PC-3 (cell line): ENCODE results near the gene CYB561D2. TPM values are rescaled to one million over a fixed set of nuclear protein-coding genes. Genes with fewer than 3 reads are reported as not detected.
A peak's percentile ranks its signal among the peaks of the same experiment; 100 is the strongest.

Experiments used
- ATAC-seq: fragments of 200-7000 bp; cut with Tn5 transposase; 2 replicates; pipeline ENCODE4 v1.9.1; 2020; ENCODE audit warnings: mild to moderate bottlenecking, moderate library complexity
- BruUV-seq: library from RNA; stranded (reverse); fragments of 400-500 nt; replicated peaks from 2 replicates; lab custom pipeline; 2021; lab: Mats Ljungman, UMichigan
- CTCF ChIA-PET: fragments of 300-600 bp; sonication (Branson Sonifier 250); formaldehyde crosslinking; loops from one replicate; lab custom pipeline; 2022; ENCODE audit warnings: antibody characterized with exemption; lab: Charles Lee
- POLR2A ChIA-PET: fragments of 300-600 bp; sonication (Branson Sonifier 250); formaldehyde crosslinking; loops from one replicate; lab custom pipeline; 2022; ENCODE audit warnings: antibody characterized with exemption; ENCODE audit not compliant: unreplicated experiment; lab: Charles Lee
- DNase-seq: peaks from one replicate; pipeline ENCODE4 v3.0.0-alpha.2; 2015
- H2AFZ ChIP-seq: fragments of 300-600 bp; sonication (generic); 2 replicates; pipeline ENCODE4 v1.6.0; 2016; ENCODE audit warnings: antibody characterized with exemption, low read length
- H3F3A ChIP-seq: fragments of 300-600 bp; sonication (generic); one replicate; pipeline ENCODE4 v1.6.0; 2017; ENCODE audit warnings: antibody characterized with exemption, low read length, control low read depth, mild to moderate bottlenecking; ENCODE audit not compliant: unreplicated experiment
- H3K27ac ChIP-seq: fragments of 300-600 bp; sonication (generic); 2 replicates; pipeline ENCODE4 v1.5.1; 2016; ENCODE audit warnings: mild to moderate bottlenecking, low read length
- H3K27me3 ChIP-seq: fragments of 300-600 bp; sonication (generic); 2 replicates; pipeline ENCODE4 v1.6.1; 2016; ENCODE audit warnings: low read length, mixed read lengths
- H3K36me3 ChIP-seq: fragments of 300-600 bp; sonication (generic); 2 replicates; pipeline ENCODE4 v1.6.1; 2016; ENCODE audit warnings: low read depth, mixed run types, low read length, mixed read lengths
- H3K4me1 ChIP-seq: fragments of 300-600 bp; sonication (generic); 2 replicates; pipeline ENCODE4 v1.5.1; 2016; ENCODE audit warnings: low read length; ENCODE audit not compliant: insufficient read depth
- H3K4me2 ChIP-seq: fragments of 300-600 bp; sonication (generic); 2 replicates; pipeline ENCODE4 v1.6.0; 2016; ENCODE audit warnings: low read length
- H3K4me3 ChIP-seq: fragments of 300-600 bp; sonication (generic); 2 replicates; pipeline ENCODE4 v1.5.1; 2016; ENCODE audit warnings: mild to moderate bottlenecking, low read length, mixed read lengths
- H3K79me2 ChIP-seq: fragments of 300-600 bp; sonication (generic); 2 replicates; pipeline ENCODE4 v1.6.1; 2017; ENCODE audit warnings: low read length, mixed read lengths
- H3K9ac ChIP-seq: fragments of 300-600 bp; sonication (generic); 2 replicates; pipeline ENCODE4 v1.6.0; 2016; ENCODE audit warnings: mild to moderate bottlenecking, low read length
- H3K9me2 ChIP-seq: fragments of 300-600 bp; sonication (generic); replicated peaks from 2 replicates; pipeline ENCODE4 v1.6.1; 2016; ENCODE audit warnings: mixed run types, low read length, mixed read lengths
- H3K9me3 ChIP-seq: fragments of 300-600 bp; sonication (generic); 2 replicates; pipeline ENCODE4 v1.6.1; 2016; ENCODE audit warnings: low read length, mixed read lengths
- H4K20me1 ChIP-seq: fragments of 300-600 bp; sonication (generic); 2 replicates; pipeline ENCODE4 v1.6.1; 2016; ENCODE audit warnings: low read length, mixed read lengths
- EZH2 ChIP-seq: fragments of 300-600 bp; sonication (generic); IDR thresholded peaks from one replicate; pipeline ENCODE4 v1.6.1; 2017; ENCODE audit warnings: antibody characterized with exemption, mild to moderate bottlenecking, low read length; ENCODE audit not compliant: unreplicated experiment
- EZH2phosphoT487 ChIP-seq: fragments of 300-600 bp; sonication (generic); IDR thresholded peaks from 2 replicates; pipeline ENCODE4 v1.6.1; 2018; ENCODE audit warnings: mild to moderate bottlenecking, antibody characterized with exemption, low read length, borderline replicate concordance
- intact Hi-C: fragments of 100-400 bp; cut with micrococcal nuclease; formaldehyde crosslinking; loops from 2 replicates; pipeline ENCODE4 v1.9.0; 2023
- total RNA-seq: library from RNA; depleted of rRNA; stranded (reverse); fragments of >200 nt; gene quantifications from 2 replicates; pipeline ENCODE4 v1.2.3, GENCODE V29; 2014
- TF ChIP-seq, protein P1 (sequence below): fragments of 300-600 bp; sonication (generic); conservative IDR thresholded peaks from 2 replicates; pipeline ENCODE4 v1.5.1; 2017; ENCODE audit warnings: antibody characterized with exemption, low read depth, mild to moderate bottlenecking, low read length

The CYB561D2 gene
- total RNA-seq, 1 experiment from 2014 or later: 44.3 TPM

DNA sequence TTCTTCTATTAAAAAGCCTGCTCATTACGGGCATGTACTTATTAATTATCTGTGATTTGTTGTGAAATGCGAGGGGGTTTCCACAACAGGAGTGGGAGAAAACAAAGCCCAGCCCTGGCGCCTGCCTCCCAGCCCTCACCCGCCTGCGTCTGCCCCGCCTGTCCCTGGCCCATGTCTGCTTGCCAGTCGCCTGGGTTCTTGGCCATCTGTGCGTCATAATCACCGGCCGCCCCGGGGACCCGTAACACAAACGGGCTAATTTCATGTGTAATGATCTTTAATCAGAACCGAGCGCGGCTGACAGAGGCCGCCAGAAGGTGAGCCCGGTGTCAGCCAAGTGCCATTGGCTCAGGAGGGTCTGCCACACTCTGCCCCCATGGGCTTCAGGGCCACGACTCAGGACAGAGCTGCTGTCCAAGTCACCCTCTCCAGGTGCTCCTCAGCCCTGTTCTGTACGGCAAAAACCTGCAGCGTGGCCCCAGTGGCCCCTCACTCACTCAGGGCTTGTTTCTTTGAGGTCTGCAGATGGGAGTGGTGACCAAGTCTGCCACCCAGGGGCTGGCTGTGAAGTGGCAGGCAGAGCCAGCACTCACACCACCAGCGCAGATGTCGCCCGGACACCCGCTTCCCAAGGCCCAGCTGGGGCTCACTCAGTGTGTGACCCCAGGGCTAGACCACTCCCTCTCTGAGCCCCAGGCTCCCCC is 37.5 kb downstream of the CYB561D2 start:
- Histone ChIP-seq H3K9me3 (no peaks in the 10 kb centered on the region), H3K9ac (no peak overlapping the region), H3K9me2 (no peaks in the 10 kb centered on the region), H3K4me1 (no peaks in the 10 kb centered on the region), H3K27me3 (no peaks in the 10 kb centered on the region), H4K20me1 (no peaks in the 10 kb centered on the region), H2AFZ (no peak overlapping the region), H3K4me2 (no peak overlapping the region), H3K36me3 (no peaks in the 10 kb centered on the region), H3F3A (no peaks in the 10 kb centered on the region), H3K79me2 (no peaks in the 10 kb centered on the region), H3K4me3 (no peak overlapping the region), H3K27ac (no peak overlapping the region)
- no peak for DNase-seq
- BruUV-seq: no TSS peak
- peak; percentile 66 for ATAC-seq
- TF ChIP-seq, protein P1, sequence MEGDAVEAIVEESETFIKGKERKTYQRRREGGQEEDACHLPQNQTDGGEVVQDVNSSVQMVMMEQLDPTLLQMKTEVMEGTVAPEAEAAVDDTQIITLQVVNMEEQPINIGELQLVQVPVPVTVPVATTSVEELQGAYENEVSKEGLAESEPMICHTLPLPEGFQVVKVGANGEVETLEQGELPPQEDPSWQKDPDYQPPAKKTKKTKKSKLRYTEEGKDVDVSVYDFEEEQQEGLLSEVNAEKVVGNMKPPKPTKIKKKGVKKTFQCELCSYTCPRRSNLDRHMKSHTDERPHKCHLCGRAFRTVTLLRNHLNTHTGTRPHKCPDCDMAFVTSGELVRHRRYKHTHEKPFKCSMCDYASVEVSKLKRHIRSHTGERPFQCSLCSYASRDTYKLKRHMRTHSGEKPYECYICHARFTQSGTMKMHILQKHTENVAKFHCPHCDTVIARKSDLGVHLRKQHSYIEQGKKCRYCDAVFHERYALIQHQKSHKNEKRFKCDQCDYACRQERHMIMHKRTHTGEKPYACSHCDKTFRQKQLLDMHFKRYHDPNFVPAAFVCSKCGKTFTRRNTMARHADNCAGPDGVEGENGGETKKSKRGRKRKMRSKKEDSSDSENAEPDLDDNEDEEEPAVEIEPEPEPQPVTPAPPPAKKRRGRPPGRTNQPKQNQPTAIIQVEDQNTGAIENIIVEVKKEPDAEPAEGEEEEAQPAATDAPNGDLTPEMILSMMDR: peak; percentile 54
- TF ChIP-seq EZH2 (no peak), EZH2phosphoT487 (no peak)
- intact Hi-C loops: no loop called here
- ChIA-PET POLR2A (no interaction called here), CTCF (no interaction called here)

DNA sequence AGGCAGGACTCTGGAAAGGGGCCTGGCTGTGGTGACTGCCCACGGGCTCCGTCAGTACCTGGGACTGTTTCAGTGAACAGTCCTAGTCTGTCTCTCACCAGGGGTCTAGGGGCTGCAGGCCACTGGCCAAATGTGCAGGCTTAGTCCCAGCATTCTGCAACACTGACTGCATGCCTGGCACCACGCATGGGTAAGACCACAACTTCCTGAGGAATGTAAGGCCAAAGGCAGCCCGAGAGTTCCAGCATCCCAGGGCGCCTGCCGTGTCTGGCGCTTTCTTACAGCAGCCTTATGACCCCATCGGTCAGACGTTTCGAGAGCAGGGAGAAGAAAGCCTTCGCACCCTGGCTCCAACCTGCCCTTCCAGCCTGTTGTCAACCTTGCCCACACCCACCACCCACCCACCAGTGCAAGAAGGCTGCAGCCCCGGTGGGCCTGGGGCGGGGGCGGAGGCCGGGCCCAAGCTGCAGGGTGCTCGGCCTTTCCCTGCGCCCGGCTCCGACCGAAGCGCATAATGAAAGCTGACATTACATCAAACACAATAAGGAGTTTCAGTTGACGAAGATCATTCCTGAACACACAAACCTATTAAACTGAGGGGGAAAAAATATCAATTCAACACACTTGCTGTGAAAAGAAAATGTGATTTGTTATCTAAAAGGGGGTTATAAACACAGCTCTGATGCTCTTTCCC is 38.2 kb downstream of the CYB561D2 start:
- H3K4me2 ChIP-seq: no peak overlapping the region
- H3K9ac ChIP-seq: no peak overlapping the region
- no peaks in the 10 kb centered on the region for H3K9me3 ChIP-seq
- H3K79me2 ChIP-seq: no peaks in the 10 kb centered on the region
- H3K27me3 ChIP-seq: no peaks in the 10 kb centered on the region
- intact Hi-C loops: no loop called here
- POLR2A ChIA-PET: no interaction called here
- no peaks in the 10 kb centered on the region for H3K9me2 ChIP-seq
- H3K36me3 ChIP-seq: no peaks in the 10 kb centered on the region
- DNase-seq (no peak), ATAC-seq (no peak)
- no peaks in the 10 kb centered on the region for H3F3A ChIP-seq
- no peaks in the 10 kb centered on the region for H4K20me1 ChIP-seq
- no peak overlapping the region for H3K4me3 ChIP-seq
- CTCF ChIA-PET: no interaction called here
- no peak overlapping the region for H3K27ac ChIP-seq
- no peak overlapping the region for H2AFZ ChIP-seq
- no peaks in the 10 kb centered on the region for H3K4me1 ChIP-seq
- BruUV-seq: no TSS peak
- TF ChIP-seq EZH2phosphoT487 (no peak), EZH2 (no peak)
- TF ChIP-seq, protein P1: no peak; the same call in 1 of the 2 replicates

DNA sequence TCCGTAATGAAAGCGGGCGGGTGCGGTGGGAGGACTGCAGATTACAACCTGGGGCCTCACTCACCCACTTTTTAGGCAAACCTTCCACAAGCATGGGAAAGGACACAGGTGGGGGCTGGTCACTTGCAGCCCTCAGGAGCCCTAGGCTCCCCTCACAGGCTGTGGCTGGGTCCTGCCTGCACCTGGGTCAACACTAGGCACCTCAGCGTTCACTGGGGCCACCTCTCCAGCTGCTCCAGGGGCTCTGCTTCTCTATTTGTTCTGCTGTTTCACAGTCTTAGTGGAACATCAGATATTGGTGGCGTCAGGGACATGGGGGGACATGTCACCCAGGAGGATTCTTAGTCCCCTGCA is 38.7 kb downstream of the CYB561D2 start:
- no peak overlapping the region for H2AFZ ChIP-seq
- no peaks in the 10 kb centered on the region for H4K20me1 ChIP-seq
- no peaks in the 10 kb centered on the region for H3K79me2 ChIP-seq
- ATAC-seq (no peak), DNase-seq (no peak)
- no peak overlapping the region for H3K4me2 ChIP-seq
- BruUV-seq: no TSS peak
- ChIA-PET CTCF (no interaction called here), POLR2A (no interaction called here)
- no peaks in the 10 kb centered on the region for H3F3A ChIP-seq
- H3K9me3 ChIP-seq: no peaks in the 10 kb centered on the region
- H3K27me3 ChIP-seq: no peaks in the 10 kb centered on the region
- TF ChIP-seq EZH2phosphoT487 (no peak), EZH2 (no peak)
- TF ChIP-seq, protein P1: no peak
- no peak overlapping the region for H3K4me3 ChIP-seq
- no peaks in the 10 kb centered on the region for H3K9me2 ChIP-seq
- no peaks in the 10 kb centered on the region for H3K4me1 ChIP-seq
- H3K36me3 ChIP-seq: no peaks in the 10 kb centered on the region
- no peak overlapping the region for H3K27ac ChIP-seq
- H3K9ac ChIP-seq: no peak overlapping the region
- intact Hi-C loops: no loop called here
